Kidney epithelial cell (primary cell): Measurements from ENCODE around the gene YJU2. TPM values are rescaled to one million over a fixed set of nuclear protein-coding genes. Genes with fewer than 3 reads are reported as not detected.
"Not testable (repeated sequence)": the region's sequence is repeated elsewhere in the genome, so short reads cannot be mapped to it uniquely, and the experiment has no call there.

Experiments used
- DNase-seq: peaks from one replicate; pipeline ENCODE4 v3.0.0-alpha.2; 2010; ENCODE audit warnings: low read depth
- H3K27me3 ChIP-seq: 2 replicates; pipeline ENCODE4 v1.6.0; 2011; ENCODE audit warnings: low read length; ENCODE audit not compliant: control insufficient read depth, insufficient read depth
- H3K36me3 ChIP-seq: 2 replicates; pipeline ENCODE4 v1.5.1; 2011; ENCODE audit warnings: low read length; ENCODE audit not compliant: control insufficient read depth, insufficient read depth
- H3K4me3 ChIP-seq: 2 replicates; pipeline ENCODE4 v1.5.1; 2011; ENCODE audit warnings: low read depth, mild to moderate bottlenecking, control low read depth, low read length
- total RNA-seq: library from RNA; depleted of rRNA; stranded (reverse); fragments of >200 nt; gene quantifications from 2 replicates; pipeline ENCODE4 v1.2.3, GENCODE V29; 2015
- TF ChIP-seq, protein P1 (sequence below): IDR thresholded peaks from 2 replicates; pipeline ENCODE4 v1.5.1; 2011; ENCODE audit warnings: mild to moderate bottlenecking, moderate library complexity, low read length, control low read depth, inconsistent platforms; ENCODE audit not compliant: insufficient read depth, poor library complexity, severe bottlenecking

The YJU2 gene
- total RNA-seq, 1 donor from 2014 or later, result 33.0 TPM

- DNase-seq, result no peak
Measured at GRCh38 chr19:4272894-4273293, 26.0 kb downstream of the YJU2 start.

DNA sequence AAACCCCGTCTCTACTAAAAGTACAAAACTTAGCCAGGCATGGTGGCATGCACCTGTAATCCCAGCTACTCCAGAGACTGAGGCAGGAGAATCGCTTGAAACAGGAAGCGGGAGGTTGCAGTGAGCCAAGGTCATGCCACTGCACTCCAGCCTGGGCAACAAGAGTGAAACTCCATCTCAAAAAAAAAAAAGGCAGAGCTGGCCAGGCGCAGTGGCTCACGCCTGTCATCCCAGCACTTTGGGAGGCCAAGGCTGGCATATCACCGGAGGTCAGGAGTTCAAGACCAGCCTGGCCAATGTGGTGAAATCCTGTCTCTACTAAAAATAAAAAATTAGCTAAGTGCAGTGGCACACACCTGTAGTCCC, 27.4 kb downstream of the YJU2 start:
- not testable (repeated sequence) for DNase-seq

More at GRCh38 chr19:4272894-4273293, 26.0 kb downstream of the YJU2 start:
- no peak overlapping the region for H3K4me3 ChIP-seq
- H3K27me3 ChIP-seq, result peaks cover 5% of the 10 kb centered on the region
- no peaks in the 10 kb centered on the region for H3K36me3 ChIP-seq
- TF ChIP-seq, protein P1, sequence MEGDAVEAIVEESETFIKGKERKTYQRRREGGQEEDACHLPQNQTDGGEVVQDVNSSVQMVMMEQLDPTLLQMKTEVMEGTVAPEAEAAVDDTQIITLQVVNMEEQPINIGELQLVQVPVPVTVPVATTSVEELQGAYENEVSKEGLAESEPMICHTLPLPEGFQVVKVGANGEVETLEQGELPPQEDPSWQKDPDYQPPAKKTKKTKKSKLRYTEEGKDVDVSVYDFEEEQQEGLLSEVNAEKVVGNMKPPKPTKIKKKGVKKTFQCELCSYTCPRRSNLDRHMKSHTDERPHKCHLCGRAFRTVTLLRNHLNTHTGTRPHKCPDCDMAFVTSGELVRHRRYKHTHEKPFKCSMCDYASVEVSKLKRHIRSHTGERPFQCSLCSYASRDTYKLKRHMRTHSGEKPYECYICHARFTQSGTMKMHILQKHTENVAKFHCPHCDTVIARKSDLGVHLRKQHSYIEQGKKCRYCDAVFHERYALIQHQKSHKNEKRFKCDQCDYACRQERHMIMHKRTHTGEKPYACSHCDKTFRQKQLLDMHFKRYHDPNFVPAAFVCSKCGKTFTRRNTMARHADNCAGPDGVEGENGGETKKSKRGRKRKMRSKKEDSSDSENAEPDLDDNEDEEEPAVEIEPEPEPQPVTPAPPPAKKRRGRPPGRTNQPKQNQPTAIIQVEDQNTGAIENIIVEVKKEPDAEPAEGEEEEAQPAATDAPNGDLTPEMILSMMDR, result no peak

GRCh38 chr19:4277191-4277696, 30.4 kb downstream of the YJU2 start:
- Histone ChIP-seq H3K27me3 (peaks cover 36% of the 10 kb centered on the region), H3K36me3 (no peaks in the 10 kb centered on the region), H3K4me3 (no peak overlapping the region)
- no peak for DNase-seq
- TF ChIP-seq, protein P1, result no peak

More for the DNA sequence above, 27.4 kb downstream of the YJU2 start:
- H3K36me3 ChIP-seq, H3K4me3 ChIP-seq: not testable (repeated sequence)
- peaks cover 18% of the 10 kb centered on the region for H3K27me3 ChIP-seq

DNA sequence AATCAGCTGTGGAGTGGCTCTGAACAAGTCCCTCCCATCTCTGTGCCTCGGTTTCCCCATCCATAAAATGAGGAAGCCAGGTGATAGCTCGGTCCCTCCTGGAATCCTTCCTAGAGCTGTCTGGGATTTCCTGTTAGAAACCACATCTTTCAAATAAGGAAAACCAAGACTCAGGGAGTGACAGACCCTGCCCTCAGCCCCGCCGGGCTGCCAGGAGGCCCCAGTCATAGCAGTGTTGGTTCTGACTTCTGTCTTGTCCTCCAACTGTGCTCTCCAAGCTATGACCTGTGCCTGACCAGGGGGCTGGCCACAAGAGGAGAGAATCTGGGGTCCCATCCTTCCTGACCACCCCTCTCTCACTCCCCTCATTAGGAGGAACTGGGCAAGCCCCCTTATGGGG, 31.1 kb downstream of the YJU2 start:
- H3K4me3 ChIP-seq, result no peak overlapping the region
- no peak for DNase-seq
- peaks cover 40% of the 10 kb centered on the region for H3K27me3 ChIP-seq
- H3K36me3 ChIP-seq, result no peaks in the 10 kb centered on the region
- TF ChIP-seq, protein P1, result no peak

- Histone ChIP-seq H3K36me3 (no peaks in the 10 kb centered on the region), H3K27me3 (peaks cover 42% of the 10 kb centered on the region), H3K4me3 (no peak within 1 kb of the TSS)
- no peak for DNase-seq
- TF ChIP-seq, protein P1, result no peak
Measured at GRCh38 chr19:4278419-4279266, 31.8 kb downstream of the YJU2 start, which contains the start of gene SHD. Gene SHD, plus strand, starts transcription at chr19:4279266. Its CDS starts 798 bp downstream, at chr19:4280064.

- no peak for DNase-seq
- H3K36me3 ChIP-seq, result no peaks in the 10 kb centered on the region
- TF ChIP-seq, protein P1, result no peak
- H3K4me3 ChIP-seq, result no peak overlapping the region
- peaks cover 42% of the 10 kb centered on the region for H3K27me3 ChIP-seq
Measured at GRCh38 chr19:4279267-4279529, 32.3 kb downstream of the YJU2 start.
